Aorta (tissue), 5 donors: ENCODE data around the gene FHIT. TPM values are rescaled to one million over a fixed set of nuclear protein-coding genes. Genes with fewer than 3 reads are reported as not detected.

Experiments used
- ATAC-seq: fragments of 200-7000 bp; cut with Tn5 transposase; one replicate; pipeline ENCODE4 v1.9.1; 2022; ENCODE audit warnings: moderate library complexity; ENCODE audit not compliant: low FRiP score
- DNase-seq, 2 donors: peaks; one replicate each; pipeline ENCODE4 v3.0.0-alpha.2; 2020
- H3K27ac ChIP-seq, 2 donors: one replicate each; pipeline ENCODE4 v1.5.1; 2013; ENCODE audit warnings: low read length in 2 of 2, mild to moderate bottlenecking in 2 of 2, moderate library complexity in 2 of 2, control low read depth in 1 of 2, inconsistent platforms in 1 of 2, low read depth in 1 of 2
- H3K27me3 ChIP-seq, 2 donors: one replicate each; pipeline ENCODE4 v1.6.1; 2013; ENCODE audit warnings: control low read depth in 1 of 2, low read length in 1 of 2, mild to moderate bottlenecking in 1 of 2, moderate library complexity in 1 of 2; ENCODE audit not compliant: insufficient read depth in 2 of 2, control insufficient read depth in 1 of 2
- H3K36me3 ChIP-seq, 2 donors: one replicate each; pipeline ENCODE4 v1.6.1; 2013; ENCODE audit warnings: control low read depth in 1 of 2, low read length in 1 of 2, mild to moderate bottlenecking in 1 of 2; ENCODE audit not compliant: insufficient read depth in 2 of 2, control insufficient read depth in 1 of 2
- H3K4me1 ChIP-seq, 2 donors: one replicate each; pipeline ENCODE4 v1.6.1; 2013; ENCODE audit warnings: low read length in 2 of 2, control low read depth in 1 of 2, mild to moderate bottlenecking in 1 of 2, moderate library complexity in 1 of 2; ENCODE audit not compliant: insufficient read depth in 2 of 2, control insufficient read depth in 1 of 2
- H3K4me3 ChIP-seq, 2 donors: one replicate each; pipeline ENCODE4 v1.5.1; 2013; ENCODE audit warnings: low read length in 2 of 2, control low read depth in 1 of 2, mild to moderate bottlenecking in 1 of 2
- H3K9me3 ChIP-seq: one replicate; pipeline ENCODE4 v1.6.1; 2013; ENCODE audit warnings: mild to moderate bottlenecking, low read length; ENCODE audit not compliant: control insufficient read depth
- WGBS, 2 donors: extraction: QIAGEN DNeasy Blood & Tissue Kit; methylation state at CpG; one replicate each; pipeline ENCODE4 v1.1.7; 2013; 5-methylcytosine and 5-hydroxymethylcytosine counted together
- intact Hi-C, 2 donors: fragments of 100-400 bp; cut with DNase I; formaldehyde crosslinking; loops; one replicate each; pipeline versions ENCODE4 v1.14.2 to v1.15.0; 2022
- polyA plus RNA-seq, 2 donors: library from polyadenylated mRNA; stranded (reverse); fragments of 200-250 nt; gene quantifications; one replicate each; pipeline ENCODE4 v1.2.3, GENCODE V29; 2013
- total RNA-seq, 2 donors: library from RNA; stranded (reverse); fragmentation: NEBNext Ultra II Directional; extraction: Animal tissue kit (Norgen Biotek cat#: 25700); gene quantifications; one replicate each; pipeline ENCODE4 v1.2.1, GENCODE V29; 2021
- donor health status: healthy with polysubstance abuse.
- donor health status: Bipolar disorder and iron deficiency.
- donor health status: DM: no; HTN: no; CAD: no.
- donor health status: DM: no; HTN: no; CAD: no.
- donor health status: DM: yes; HTN: yes; CAD: no.

The FHIT gene
- total and polyA plus RNA-seq, 4 donors: 1.1 to 9.2 (median 3.0) TPM

GRCh38 chr3:59832702-59833101 lies 1418.5 kb downstream of the FHIT start:
- intact Hi-C loops: no loop called here
- Histone ChIP-seq H3K27me3 (no peaks in the 10 kb centered on the region), H3K27ac (no peak overlapping the region), H3K4me1 (no peaks in the 10 kb centered on the region), H3K4me3 (no peak overlapping the region), H3K9me3 (no peaks in the 10 kb centered on the region), H3K36me3 (no peaks in the 10 kb centered on the region)
- 86 to 93% methylated on average over 3 of the region's 3 CpGs for WGBS, 2 donors
- ATAC-seq (no peak), DNase-seq (no peak)

DNA sequence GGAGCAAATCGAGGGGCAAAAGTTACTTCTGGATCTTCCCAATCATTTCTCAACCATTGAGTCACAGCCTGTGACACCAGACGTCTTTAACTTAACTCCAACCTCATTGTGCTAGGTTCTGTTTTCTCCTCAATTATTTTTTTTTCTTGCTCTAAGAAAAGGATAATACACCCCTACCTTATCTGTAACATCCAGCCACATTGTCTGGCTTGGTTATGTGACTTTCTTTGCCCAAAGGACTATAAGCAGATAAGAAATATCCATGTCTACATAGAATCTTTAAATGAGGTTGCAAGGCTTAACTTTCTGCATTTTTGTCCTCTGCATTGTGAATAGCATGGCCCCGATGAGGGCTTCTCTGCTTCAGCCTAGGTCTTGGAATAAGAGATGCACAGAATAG lies 1419.0 kb downstream of the FHIT start:
- Histone ChIP-seq H3K36me3 (no peaks in the 10 kb centered on the region), H3K4me1 (no peaks in the 10 kb centered on the region), H3K4me3 (no peak overlapping the region), H3K27me3 (no peaks in the 10 kb centered on the region), H3K27ac (no peak overlapping the region), H3K9me3 (no peaks in the 10 kb centered on the region)
- intact Hi-C loops: no loop called here
- DNase-seq: no peak
- 94 to 95% methylated on average over 3 of the region's 3 CpGs for WGBS, 2 donors
- ATAC-seq: no peak

DNA sequence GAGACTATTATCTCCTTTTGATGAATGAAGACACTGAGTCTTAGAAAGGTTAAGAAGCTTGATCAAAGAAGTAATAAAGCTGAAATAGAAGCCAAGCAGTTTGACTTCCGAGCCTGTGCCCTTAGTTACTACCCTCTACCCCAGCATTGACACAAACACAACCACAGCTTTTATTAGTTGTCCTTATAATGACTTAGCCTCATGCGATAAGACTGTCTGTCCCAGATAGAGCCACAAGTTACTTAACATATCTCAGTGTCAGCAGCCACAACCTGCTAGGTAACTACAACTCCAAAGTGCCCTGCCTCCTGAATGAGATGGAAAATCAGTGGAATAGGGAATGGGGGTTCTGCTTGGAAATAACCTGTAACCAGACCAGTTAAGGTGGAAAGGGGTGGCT lies 1419.9 kb downstream of the FHIT start:
- Histone ChIP-seq H3K4me3 (no peak overlapping the region), H3K4me1 (no peaks in the 10 kb centered on the region), H3K27me3 (no peaks in the 10 kb centered on the region), H3K27ac (no peak overlapping the region), H3K36me3 (no peaks in the 10 kb centered on the region), H3K9me3 (no peaks in the 10 kb centered on the region)
- DNase-seq: no peak
- intact Hi-C loops: no loop called here
- WGBS, 2 donors: 96 to 100% methylated on average over 2 of the region's 2 CpGs
- ATAC-seq: no peak

DNA sequence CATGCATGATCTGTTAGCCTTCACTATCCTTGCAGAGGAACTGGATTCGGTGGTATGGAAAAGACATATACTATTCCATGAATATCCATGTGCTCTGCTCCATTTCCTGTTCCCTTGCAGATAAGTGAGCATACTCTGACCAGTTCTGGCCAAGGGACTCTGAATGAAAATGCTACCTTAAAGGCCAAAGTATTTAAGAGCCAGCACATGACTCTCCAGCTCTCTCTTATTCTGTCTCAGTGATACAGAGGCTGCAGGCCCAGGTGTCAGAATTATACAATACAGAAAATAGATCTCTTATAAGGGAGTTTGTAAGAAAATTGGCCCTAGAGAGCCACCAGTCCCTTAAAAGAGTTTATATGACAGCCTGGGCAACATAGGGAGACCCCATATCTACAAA lies 1421.7 kb downstream of the FHIT start:
- ATAC-seq: no peak
- WGBS, 2 donors: 85 to 92% methylated on average over 1 of the region's 1 CpG
- no peaks in the 10 kb centered on the region for H3K9me3 ChIP-seq
- H3K27me3 ChIP-seq: no peaks in the 10 kb centered on the region
- H3K36me3 ChIP-seq: no peaks in the 10 kb centered on the region
- no peak overlapping the region for H3K4me3 ChIP-seq
- no peaks in the 10 kb centered on the region for H3K4me1 ChIP-seq
- no peak overlapping the region for H3K27ac ChIP-seq
- DNase-seq: no peak
- intact Hi-C loops: no loop called here

- ATAC-seq (no peak), DNase-seq (no peak)
- WGBS, 2 donors: 0% methylated on average over 1 of the region's 1 CpG
- no peaks in the 10 kb centered on the region for H3K36me3 ChIP-seq
- H3K4me1 ChIP-seq: no peaks in the 10 kb centered on the region
- H3K27me3 ChIP-seq: no peaks in the 10 kb centered on the region
- intact Hi-C loops: no loop called here
- no peaks in the 10 kb centered on the region for H3K9me3 ChIP-seq
- no peak overlapping the region for H3K27ac ChIP-seq
- no peak overlapping the region for H3K4me3 ChIP-seq
Observed at GRCh38 chr3:59824876-59825275, 1426.4 kb downstream of the FHIT start.

DNA sequence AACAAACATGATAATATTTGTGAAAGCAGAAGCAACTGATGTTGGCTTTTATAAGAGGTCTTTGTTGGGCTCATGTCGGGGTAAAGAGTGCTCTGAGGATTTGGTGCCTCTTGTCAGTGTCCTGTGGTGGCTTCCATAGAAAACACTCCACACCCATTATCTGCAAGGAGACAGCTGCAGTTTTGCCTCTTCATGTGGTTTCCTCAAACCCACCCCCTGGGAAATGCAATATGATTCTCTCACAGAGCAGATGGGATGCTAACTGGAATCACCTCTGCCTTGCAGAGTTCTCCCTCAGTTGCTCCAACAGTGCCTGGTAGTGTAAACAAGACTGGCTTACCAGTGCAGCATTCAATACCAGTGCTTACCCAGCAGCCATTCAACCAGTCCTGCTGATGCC lies 1430.0 kb downstream of the FHIT start:
- intact Hi-C loops: no loop called here
- Histone ChIP-seq H3K4me1 (peaks cover 0 to 3% of the 10 kb centered on the region in 2 donors), H3K9me3 (no peaks in the 10 kb centered on the region), H3K27me3 (no peaks in the 10 kb centered on the region), H3K27ac (no peak overlapping the region), H3K36me3 (no peaks in the 10 kb centered on the region), H3K4me3 (no peak overlapping the region)
- DNase-seq: no peak
- 61 to 83% methylated on average over 1 of the region's 1 CpG for WGBS, 2 donors
- no peak for ATAC-seq

- H3K27me3 ChIP-seq: no peaks in the 10 kb centered on the region
- no peak overlapping the region for H3K4me3 ChIP-seq
- no peak for DNase-seq
- H3K9me3 ChIP-seq: no peaks in the 10 kb centered on the region
- no peaks in the 10 kb centered on the region for H3K36me3 ChIP-seq
- H3K27ac ChIP-seq: no peak overlapping the region
- intact Hi-C loops: no loop called here
- WGBS, 2 donors: 72 to 74% methylated on average over 3 of the region's 3 CpGs
- no peak for ATAC-seq
- H3K4me1 ChIP-seq: peaks cover 0 to 3% of the 10 kb centered on the region in 2 donors
Observed at GRCh38 chr3:59820352-59820934, 1430.8 kb downstream of the FHIT start.

GRCh38 chr3:59818919-59819300 lies 1432.3 kb downstream of the FHIT start:
- Histone ChIP-seq H3K36me3 (no peaks in the 10 kb centered on the region), H3K4me3 (no peak overlapping the region), H3K4me1 (peaks cover 0 to 3% of the 10 kb centered on the region in 2 donors), H3K27ac (no peak overlapping the region), H3K9me3 (no peaks in the 10 kb centered on the region), H3K27me3 (no peaks in the 10 kb centered on the region)
- DNase-seq (no peak), ATAC-seq (no peak)
- 70 to 80% methylated on average over 4 of the region's 4 CpGs for WGBS, 2 donors
- intact Hi-C loops: no loop called here

GRCh38 chr3:59818033-59818918 lies 1433.0 kb downstream of the FHIT start:
- Histone ChIP-seq H3K4me3 (no peak overlapping the region), H3K27me3 (no peaks in the 10 kb centered on the region), H3K4me1 (peaks cover 0 to 3% of the 10 kb centered on the region in 2 donors), H3K36me3 (no peaks in the 10 kb centered on the region), H3K27ac (no peak overlapping the region), H3K9me3 (no peaks in the 10 kb centered on the region)
- WGBS, 2 donors: 29 to 30% methylated on average over 16 of the region's 16 CpGs
- peak; percentile 44 for ATAC-seq
- DNase-seq: peak; percentile 89 to 91
- intact Hi-C loops: no loop called here
